Subcutaneous adipose tissue (tissue), 4 donors: Measurements from ENCODE around the gene ARHGAP42. TPM values are rescaled to one million over a fixed set of nuclear protein-coding genes. Genes with fewer than 3 reads are reported as not detected.

Experiments
- CTCF ChIP-seq: fragments of 450-650 bp; IDR thresholded peaks from one replicate; pipeline ENCODE4 v1.5.1; 2016; ENCODE audit warnings: low read depth, mild to moderate bottlenecking, control low read depth, antibody characterized with exemption, moderate library complexity
- total RNA-seq, 4 donors: library from RNA; depleted of rRNA; stranded (reverse); fragments of >200 nt; gene quantifications; one replicate each; pipeline ENCODE4 v1.1.0, GENCODE V29; 2016

ARHGAP42 gene
- total RNA-seq, 4 donors from 2014 or later: 15.3 to 31.5 (median 30.5) TPM

DNA sequence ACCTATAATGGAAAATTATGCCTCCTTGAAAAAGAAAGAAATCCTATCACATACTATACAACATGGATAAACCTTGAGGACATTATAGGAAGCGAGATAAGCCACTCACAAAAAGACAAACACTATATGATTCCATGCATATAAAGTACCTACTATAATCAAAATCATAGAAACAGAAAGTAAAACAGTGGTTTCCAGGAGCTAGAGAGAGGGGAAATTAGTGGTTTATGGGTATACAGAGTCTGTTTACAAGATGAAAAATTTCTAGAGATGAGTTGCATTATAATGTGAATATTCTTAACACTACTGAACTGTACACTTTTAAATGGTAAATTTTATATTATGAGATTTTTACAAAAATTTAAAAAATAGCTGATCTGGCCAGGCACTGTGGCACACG lies 40.5 kb upstream of the ARHGAP42 start:
- no peak for TF ChIP-seq CTCF

GRCh38 chr11:100647861-100648260 lies 39.2 kb upstream of the ARHGAP42 start:
- TF ChIP-seq CTCF: no peak

DNA sequence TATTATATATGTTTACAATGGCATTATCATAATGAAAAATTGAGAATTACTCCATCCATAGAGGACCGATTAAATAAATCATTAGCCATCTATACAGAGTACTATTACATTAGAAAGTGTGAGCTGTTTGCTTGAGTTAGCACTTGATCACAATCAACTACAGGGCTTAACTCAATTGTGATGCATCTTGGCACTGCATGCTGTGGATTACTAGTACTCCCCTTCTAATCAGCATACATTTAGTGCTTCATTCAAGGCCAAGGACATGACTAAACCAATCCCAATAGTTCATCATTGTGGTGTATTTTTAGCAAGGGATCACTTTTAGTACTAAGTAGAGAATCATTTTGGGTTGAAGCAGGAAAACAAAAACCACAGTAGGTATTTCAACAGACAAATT lies 23.5 kb upstream of the ARHGAP42 start:
- TF ChIP-seq CTCF: no peak

- TF ChIP-seq CTCF: no peak
Observed at GRCh38 chr11:100663996-100664395, 23.1 kb upstream of the ARHGAP42 start.

DNA sequence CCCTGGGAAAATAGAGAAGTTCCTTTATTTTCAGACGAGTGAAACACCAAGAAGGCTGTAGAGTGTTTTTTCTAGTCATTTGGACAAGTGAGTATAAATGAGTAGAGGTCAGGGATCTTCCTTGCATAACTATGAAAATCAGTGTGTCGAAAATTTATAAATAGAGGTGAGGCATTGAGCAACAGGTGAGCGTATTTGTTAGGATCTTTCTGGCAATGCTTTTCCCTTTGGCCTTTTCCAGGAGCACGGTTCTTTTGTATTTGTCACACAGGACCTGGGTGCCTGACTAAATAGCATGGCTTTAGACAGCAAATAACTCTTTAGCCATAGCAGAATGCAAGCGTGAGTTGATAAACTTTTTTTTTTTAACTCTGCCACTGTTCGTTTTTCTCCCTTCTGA lies 19.6 kb upstream of the ARHGAP42 start:
- no peak for TF ChIP-seq CTCF

DNA sequence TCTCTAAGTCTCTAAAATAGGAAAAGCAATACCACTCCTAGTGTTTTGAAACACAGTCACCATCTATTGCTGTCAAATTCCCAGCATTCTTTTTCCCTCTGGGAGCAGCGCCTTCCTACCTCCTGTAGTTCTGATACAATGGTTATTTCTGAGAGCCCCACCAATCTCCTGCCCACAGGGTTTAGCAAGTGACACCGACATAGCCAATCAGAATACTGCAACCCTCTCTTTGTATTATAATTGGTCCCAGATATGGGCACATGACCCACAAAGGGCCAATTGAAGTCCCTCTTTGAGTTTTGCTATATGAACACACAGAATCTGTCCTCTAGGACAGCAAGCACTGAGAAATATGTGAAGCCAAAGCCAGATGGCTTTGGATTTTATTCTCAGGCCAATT lies 16.9 kb upstream of the ARHGAP42 start:
- TF ChIP-seq CTCF: no peak

DNA sequence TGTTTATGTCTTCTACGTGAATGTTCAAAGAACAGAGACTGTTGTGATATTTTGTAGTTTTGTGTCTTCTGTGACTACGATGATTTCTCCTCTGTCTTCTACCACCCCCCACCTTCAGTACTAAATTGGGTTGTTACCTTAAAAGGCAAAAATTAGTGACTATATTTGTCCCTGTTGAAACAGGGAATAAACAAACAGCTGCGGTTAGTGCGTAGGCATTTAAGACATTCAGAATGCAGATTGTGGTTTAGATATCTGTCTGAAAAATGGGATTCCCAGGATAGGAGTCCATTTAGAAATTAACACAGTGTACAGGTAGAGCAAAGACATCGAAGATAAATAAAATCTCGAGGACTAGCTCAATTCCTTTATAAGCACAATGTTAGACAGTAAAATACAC lies 15.6 kb upstream of the ARHGAP42 start:
- no peak for TF ChIP-seq CTCF
